Ovary (tissue), 9 donors: Measurements from ENCODE around the gene P2RY6. TPM values are rescaled to one million over a fixed set of nuclear protein-coding genes. Genes with fewer than 3 reads are reported as not detected.
A peak's percentile ranks its signal among the peaks of the same experiment; 100 is the strongest.

Source experiments
- DNase-seq, 5 donors: peaks; one replicate each; pipeline ENCODE4 v3.0.0-alpha.2; 2019 to 2020
- H3K27ac ChIP-seq, 2 donors: fragments of 200-600 bp; one replicate each; pipeline versions ENCODE4 v1.5.1 to v1.8.0; 2019 to 2022
- H3K27me3 ChIP-seq: fragments of 200-600 bp; one replicate; pipeline ENCODE4 v1.8.0; 2022
- H3K36me3 ChIP-seq: fragments of 200-600 bp; sonication (generic); one replicate; pipeline ENCODE4 v1.5.1; 2019
- H3K4me1 ChIP-seq: one replicate; pipeline ENCODE4 v1.8.1; 2013; ENCODE audit warnings: mild to moderate bottlenecking, moderate library complexity; ENCODE audit not compliant: insufficient read depth
- H3K4me3 ChIP-seq: fragments of 200-600 bp; sonication (generic); one replicate; pipeline ENCODE4 v1.5.1; 2017
- H3K9me3 ChIP-seq, 2 donors: fragments of 200-600 bp in 1 of 2; sonication (generic) in 1 of 2; one replicate each; pipeline versions ENCODE4 v1.5.1 to v1.8.1; 2013 to 2019; ENCODE audit warnings: mild to moderate bottlenecking in 1 of 2, moderate library complexity in 1 of 2
- CTCF ChIP-seq, 3 donors: fragments of 450-650 bp in 2 of 3; fragments of 200-600 bp in 1 of 3; IDR thresholded peaks; one replicate each; pipeline versions ENCODE4 v1.5.1 to v1.8.0; 2016 to 2022; ENCODE audit warnings: antibody characterized with exemption in 3 of 3, mild to moderate bottlenecking in 1 of 3
- EP300 ChIP-seq: sonication (generic); formaldehyde crosslinking; IDR thresholded peaks from one replicate; pipeline ENCODE4 v1.6.1; 2017; ENCODE audit warnings: antibody characterized with exemption
- POLR2A ChIP-seq: fragments of 450-650 bp; IDR thresholded peaks from one replicate; pipeline ENCODE4 v1.6.1; 2017; ENCODE audit warnings: antibody characterized with exemption, mild to moderate bottlenecking, moderate library complexity
- WGBS, 3 donors: extraction: QIAGEN DNeasy Blood & Tissue Kit in 1 of 3; methylation state at CpG; one replicate each; pipeline versions ENCODE4 v1.1.5 to v1.1.7; 2013 to 2017; 5-methylcytosine and 5-hydroxymethylcytosine counted together
- intact Hi-C, 4 donors: fragments of 100-400 bp; cut with DNase I; formaldehyde crosslinking; loops; one replicate each; pipeline versions ENCODE4 v1.11.0 to v1.15.1; 2022 to 2023
- polyA plus RNA-seq, 2 donors: library from polyadenylated mRNA; stranded (reverse); fragments of 200-250 nt in 1 of 2; fragments of 350-450 nt in 1 of 2; fragmentation: Illumina TruSeq in 1 of 2; extraction: RNeasy Lipid Tissue Mini Kit (QIAGEN cat#74804) in 1 of 2; gene quantifications; one replicate each; pipeline ENCODE4 v1.2.3, GENCODE V29; 2013 to 2014
- total RNA-seq, 7 donors: library from RNA; depleted of rRNA in 2 of 7; stranded (reverse); fragments of >200 nt in 2 of 7; fragmentation: NEBNext Ultra II Directional in 3 of 7; extraction: Animal tissue kit (Norgen Biotek cat#: 25700) in 3 of 7; gene quantifications; one replicate each; pipeline versions ENCODE4 v1.1.0 to v1.2.4, GENCODE V29; 2016 to 2023
- donor health status: DM: no; HTN: no; CAD: no; lungs with moderate emphysema.
- donor health status: DM: no; HTN: no; CAD: no.
- donor health status: Bipolar disorder and iron deficiency.
- donor health status: DM: yes; HTN: yes; CAD: no.
- donor health status: DM: no; HTN: no; CAD: no.
- donor health status: DM: yes; HTN: yes; CAD: no.

Gene P2RY6
- total and polyA plus RNA-seq, 9 donors: 0.23 to 1.4 (median 0.66) TPM; not detected in 1

GRCh38 chr11:73325036-73325981, 53.2 kb downstream of the P2RY6 start:
- Histone ChIP-seq H3K27ac (peak overlapping the region; percentile 79 to 83), H3K36me3 (no peaks in the 10 kb centered on the region), H3K9me3 (no peaks in the 10 kb centered on the region), H3K27me3 (no peaks in the 10 kb centered on the region), H3K4me1 (peaks cover 31% of the 10 kb centered on the region), H3K4me3 (no peak overlapping the region)
- TF ChIP-seq POLR2A: no peak
- no peak for TF ChIP-seq EP300
- TF ChIP-seq CTCF (IDR thresholded peaks at IDR 0.05): no peak
- intact Hi-C loops: no loop called here
- no peak for DNase-seq
- 72 to 80% (median 78%) methylated on average over 13 of the region's 13 CpGs for WGBS, 3 donors

- TF ChIP-seq EP300 (no peak), CTCF (IDR thresholded peaks at IDR 0.05) (no peak)
- H3K9me3 ChIP-seq: no peaks in the 10 kb centered on the region
- H3K4me1 ChIP-seq: peaks cover 36% of the 10 kb centered on the region
- H3K36me3 ChIP-seq: no peaks in the 10 kb centered on the region
- H3K27me3 ChIP-seq: no peaks in the 10 kb centered on the region
- intact Hi-C loops: no loop called here
- H3K4me3 ChIP-seq: no peak overlapping the region
- DNase-seq: no peak
- 65 to 74% (median 71%) methylated on average over 10 of the region's 10 CpGs for WGBS, 3 donors
- H3K27ac ChIP-seq: no peak overlapping the region
These were observed 55.0 kb downstream of the P2RY6 start for GRCh38 chr11:73326929-73327811.

- intact Hi-C loops: no loop called here
- H3K4me1 ChIP-seq: peaks cover 34% of the 10 kb centered on the region
- 65 to 84% (median 79%) methylated on average over 4 of the region's 4 CpGs for WGBS, 3 donors
These were observed 55.8 kb downstream of the P2RY6 start for GRCh38 chr11:73327812-73328364.

More at GRCh38 chr11:73327812-73328364, 55.8 kb downstream of the P2RY6 start:
- Histone ChIP-seq H3K27ac (no peak overlapping the region), H3K9me3 (no peaks in the 10 kb centered on the region), H3K36me3 (no peaks in the 10 kb centered on the region), H3K4me3 (no peak overlapping the region), H3K27me3 (no peaks in the 10 kb centered on the region)
- no peak for DNase-seq
- TF ChIP-seq CTCF (IDR thresholded peaks at IDR 0.05) (no peak), POLR2A (no peak), EP300 (no peak)
